ENCODE results near the gene HIC1. TPM values are rescaled to one million over a fixed set of nuclear protein-coding genes. Genes with fewer than 3 reads are reported as not detected.

Gene HIC1
- total RNA-seq, 1 experiment from 2014 or later = 1.4 TPM

DNA sequence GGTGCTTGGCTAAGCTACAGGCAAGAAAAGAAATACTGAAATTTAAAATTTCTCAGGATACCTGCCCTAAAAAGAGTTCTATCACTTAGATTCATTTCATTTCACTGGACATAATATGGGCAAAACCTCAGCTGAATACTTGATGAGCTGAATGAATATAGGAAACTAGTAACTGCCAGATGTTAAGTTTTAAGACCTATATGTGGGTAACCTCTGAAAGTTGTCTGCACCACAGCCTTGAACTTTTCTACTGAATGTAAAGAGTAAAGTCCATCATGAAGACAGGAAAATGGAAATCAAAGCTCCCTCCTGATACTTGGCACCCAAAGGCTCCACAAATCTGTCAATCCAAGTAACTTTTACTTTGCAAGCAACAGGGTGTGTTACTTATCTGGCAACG lies 50.8 kb downstream of the HIC1 start:
- intact Hi-C loops (cut with micrococcal nuclease; ENCODE audit: unreplicated experiment) (no loop called here), in situ Hi-C loops (cut with HindIII; ENCODE audit: low pct_unique_long_range_greater_than_20kb, low sequenced_read_pairs) (no loop called here)
- H3K9me3 ChIP-seq (ENCODE audit: control insufficient read depth, insufficient read depth, low read depth, low read length) = no peaks in the 10 kb centered on the region
- no peaks in the 10 kb centered on the region for H3K4me1 ChIP-seq (ENCODE audit: control insufficient read depth, insufficient read depth, low read length)
- no peak for DNase-seq (ENCODE audit: low read depth, low spot score)
- ChIA-PET CTCF (no interaction called here), POLR2A (no interaction called here)
- H3K27me3 ChIP-seq (ENCODE audit: control insufficient read depth, insufficient read depth, low read length) = no peaks in the 10 kb centered on the region
- no peaks in the 10 kb centered on the region for H3K36me3 ChIP-seq (ENCODE audit: control insufficient read depth, insufficient read depth, low read length)
- no TSS peak for BruUV-seq (replicated peaks)
- no peak overlapping the region for H3K27ac ChIP-seq (ENCODE audit: low read length)
- TF ChIP-seq TCF7L2 (IDR thresholded peaks at IDR 0.05; ENCODE audit: low read depth, low read length) (no peak), REST (IDR thresholded peaks at IDR 0.05; ENCODE audit: insufficient read depth in 1 of 2, low read depth in 2 of 2, low read length in 1 of 2) (no peak), SIN3A (IDR thresholded peaks at IDR 0.05; ENCODE audit: borderline replicate concordance, insufficient read depth, low read depth, low read length) (no peak), POLR2AphosphoS5 (IDR thresholded peaks at IDR 0.05; ENCODE audit: low read depth, low read length) (no peak), CTCF (IDR thresholded peaks at IDR 0.05) (no peak)
- no peak overlapping the region for H3K4me3 ChIP-seq (ENCODE audit: low read depth in 2 of 2, low read length in 2 of 2)
- no peak for ATAC-seq

GRCh38 chr17:2106308-2106955 lies 51.5 kb downstream of the HIC1 start:
- POLR2A ChIA-PET = no interaction called here
- BruUV-seq (replicated peaks) = no TSS peak
- TF ChIP-seq CTCF (IDR thresholded peaks at IDR 0.05) = no peak
- TF ChIP-seq POLR2AphosphoS5 (IDR thresholded peaks at IDR 0.05; ENCODE audit: low read depth, low read length) = no peak
- no peak for TF ChIP-seq REST (IDR thresholded peaks at IDR 0.05; ENCODE audit: insufficient read depth in 1 of 2, low read depth in 2 of 2, low read length in 1 of 2)
- no peak for TF ChIP-seq TCF7L2 (IDR thresholded peaks at IDR 0.05; ENCODE audit: low read depth, low read length)
- no peak for TF ChIP-seq SIN3A (IDR thresholded peaks at IDR 0.05; ENCODE audit: borderline replicate concordance, insufficient read depth, low read depth, low read length)

More at GRCh38 chr17:2106308-2106955, 51.5 kb downstream of the HIC1 start:
- CTCF ChIA-PET = no interaction called here
- no peak for DNase-seq (ENCODE audit: low read depth, low spot score)
- Histone ChIP-seq H3K27me3 (ENCODE audit: control insufficient read depth, insufficient read depth, low read length) (no peaks in the 10 kb centered on the region), H3K27ac (ENCODE audit: low read length) (no peak overlapping the region), H3K4me3 (ENCODE audit: low read depth in 2 of 2, low read length in 2 of 2) (no peak overlapping the region), H3K36me3 (ENCODE audit: control insufficient read depth, insufficient read depth, low read length) (no peaks in the 10 kb centered on the region), H3K9me3 (ENCODE audit: control insufficient read depth, insufficient read depth, low read depth, low read length) (no peaks in the 10 kb centered on the region), H3K4me1 (ENCODE audit: control insufficient read depth, insufficient read depth, low read length) (no peaks in the 10 kb centered on the region)
- no peak for ATAC-seq
- intact Hi-C loops (cut with micrococcal nuclease; ENCODE audit: unreplicated experiment) (no loop called here), in situ Hi-C loops (cut with HindIII; ENCODE audit: low pct_unique_long_range_greater_than_20kb, low sequenced_read_pairs) (no loop called here)
